HepG2 (cell line): ENCODE results near the gene INPP5E. TPM values are rescaled to one million over a fixed set of nuclear protein-coding genes. Genes with fewer than 3 reads are reported as not detected.

Experiments used
- ATM ChIP-seq: fragments of 450-650 bp; IDR thresholded peaks from 2 replicates; pipeline ENCODE4 v1.7.1; 2017; ENCODE audit warnings: mild to moderate bottlenecking, borderline replicate concordance
- BCLAF1 ChIP-seq: fragments of 450-650 bp; IDR thresholded peaks from 2 replicates; pipeline ENCODE4 v1.6.1; 2017; ENCODE audit warnings: mild to moderate bottlenecking
- DNMT3B ChIP-seq: conservative IDR thresholded peaks from 2 replicates; pipeline ENCODE4 v1.6.1; 2016; ENCODE audit warnings: missing biosample characterization, control low read depth
- EP300 ChIP-seq, 3 experiments: sonication (generic) in 1 of 3; formaldehyde crosslinking in 1 of 3; IDR thresholded peaks; 2 replicates each; pipeline versions ENCODE4 v1.5.1 to v1.6.1; 2011 to 2020; ENCODE audit warnings: low read depth in 2 of 3, low read length in 2 of 3, borderline replicate concordance in 1 of 3, improper control_type of control experiment in 1 of 3, mild to moderate bottlenecking in 1 of 3, missing genetic modification reagents in 1 of 3, moderate library complexity in 1 of 3
- FOXJ3 ChIP-seq: sonication (generic); formaldehyde crosslinking; IDR thresholded peaks from 2 replicates; pipeline ENCODE4 v1.4.0; 2020; ENCODE audit warnings: missing genetic modification reagents, mild to moderate bottlenecking, borderline replicate concordance
- FOXK1 ChIP-seq: sonication (generic); formaldehyde crosslinking; IDR thresholded peaks from 2 replicates; pipeline ENCODE4 v1.4.0; 2020; ENCODE audit warnings: low read depth, missing genetic modification reagents, borderline replicate concordance
- NR2F1 ChIP-seq, 2 experiments: fragments of 450-650 bp in 1 of 2; formaldehyde crosslinking in 1 of 2; IDR thresholded peaks; 2 replicates each; pipeline versions ENCODE4 v1.5.0 to v1.6.1; 2016 to 2020; ENCODE audit warnings: mild to moderate bottlenecking in 1 of 2, missing compliant biosample characterization in 1 of 2, missing genetic modification reagents in 1 of 2, moderate library complexity in 1 of 2
- RNF2 ChIP-seq: fragments of 450-650 bp; conservative IDR thresholded peaks from 2 replicates; pipeline ENCODE4 v1.6.1; 2016; ENCODE audit warnings: low read depth
- SAFB2 ChIP-seq: sonication (generic); formaldehyde crosslinking; IDR thresholded peaks from 2 replicates; pipeline ENCODE4 v1.5.1; 2020; ENCODE audit warnings: missing genetic modification reagents, low read depth, mild to moderate bottlenecking, borderline replicate concordance
- SIN3A ChIP-seq: IDR thresholded peaks from 2 replicates; pipeline ENCODE4 v1.6.1; 2011; ENCODE audit warnings: low read depth, mild to moderate bottlenecking, control low read depth, low read length, borderline replicate concordance
- SMC3 ChIP-seq: IDR thresholded peaks from 2 replicates; pipeline ENCODE4 v1.6.1; 2011; ENCODE audit warnings: low read length, improper control_type of control experiment
- STAG1 ChIP-seq: sonication (generic); formaldehyde crosslinking; IDR thresholded peaks from 2 replicates; pipeline ENCODE4 v1.4.0; 2020; ENCODE audit warnings: missing genetic modification reagents
- THAP11 ChIP-seq: IDR thresholded peaks from 2 replicates; pipeline ENCODE4 v1.6.1; 2016; ENCODE audit warnings: missing biosample characterization, missing genetic modification reagents
- THAP7 ChIP-seq: sonication (generic); formaldehyde crosslinking; IDR thresholded peaks from 2 replicates; pipeline ENCODE4 v1.8.1; 2023; ENCODE audit warnings: mild to moderate bottlenecking, missing genetic modification reagents
- ZFP41 ChIP-seq: sonication (generic); formaldehyde crosslinking; IDR thresholded peaks from 2 replicates; pipeline ENCODE4 v1.4.0; 2020; ENCODE audit warnings: mild to moderate bottlenecking, missing genetic modification reagents, borderline replicate concordance
- ZFY ChIP-seq: sonication (generic); formaldehyde crosslinking; IDR thresholded peaks from 2 replicates; pipeline ENCODE4 v1.4.0; 2020; ENCODE audit warnings: missing genetic modification reagents
- ZNF720 ChIP-seq: sonication (generic); formaldehyde crosslinking; IDR thresholded peaks from 2 replicates; pipeline ENCODE4 v1.4.0; 2020; ENCODE audit warnings: missing genetic modification reagents
- ZNF768 ChIP-seq: sonication (generic); formaldehyde crosslinking; IDR thresholded peaks from 2 replicates; pipeline ENCODE4 v1.4.0; 2020; ENCODE audit warnings: missing genetic modification reagents
- ZSCAN29 ChIP-seq: sonication (generic); formaldehyde crosslinking; conservative IDR thresholded peaks from 2 replicates; pipeline ENCODE4 v1.4.0; 2020; ENCODE audit warnings: mild to moderate bottlenecking, missing genetic modification reagents
- polyA plus RNA-seq, 8 experiments: library from polyadenylated mRNA; depleted of rRNA in 3 of 8; stranded (reverse) in 7 of 8; unstranded in 1 of 8; fragments of >200 nt; fragmentation: Illumina TruSeq in 4 of 8; extraction: Trizol in 4 of 8; gene quantifications; 2 replicates each; pipeline versions ENCODE4 v1.2.1 to v1.2.3, GENCODE V29; 2011 to 2016; ENCODE audit warnings: low read depth in 4 of 8, missing spikeins in 1 of 8, mixed read lengths in 1 of 8; ENCODE audit not compliant: insufficient read depth in 1 of 8
- total RNA-seq, 5 experiments: library from RNA; depleted of rRNA; stranded (reverse); fragments of >200 nt; fragmentation: Illumina TruSeq; extraction: Trizol; gene quantifications; 2 replicates each; pipeline ENCODE4 v1.2.3, GENCODE V29; 2016; ENCODE audit warnings: low read depth in 1 of 5
- TF ChIP-seq, protein P1 (sequence below): sonication (generic); formaldehyde crosslinking; conservative IDR thresholded peaks from 2 replicates; pipeline ENCODE4 v1.5.0; 2020; ENCODE audit warnings: missing genetic modification reagents
- TF ChIP-seq, protein P2 (sequence below): sonication (generic); formaldehyde crosslinking; IDR thresholded peaks from 2 replicates; pipeline ENCODE4 v1.4.0; 2020; ENCODE audit warnings: missing genetic modification reagents

INPP5E gene
- total and polyA plus RNA-seq, 2 of the 13 experiments (the other 11 are each of a cell fraction or from before 2014, with no cell fraction given) = 5.5 TPM

GRCh38 chr9:136485049-136486045, 45.7 kb upstream of the INPP5E start (continued):
- TF ChIP-seq BCLAF1 = no peak
- TF ChIP-seq SIN3A = no peak
- peak in 1 of 2 experiments; percentile 83; a peak in 3 of 4 replicates for TF ChIP-seq NR2F1 (CRISPR knock-in tag; IDR thresholded peaks at IDR 0.05)
- TF ChIP-seq, protein P1, sequence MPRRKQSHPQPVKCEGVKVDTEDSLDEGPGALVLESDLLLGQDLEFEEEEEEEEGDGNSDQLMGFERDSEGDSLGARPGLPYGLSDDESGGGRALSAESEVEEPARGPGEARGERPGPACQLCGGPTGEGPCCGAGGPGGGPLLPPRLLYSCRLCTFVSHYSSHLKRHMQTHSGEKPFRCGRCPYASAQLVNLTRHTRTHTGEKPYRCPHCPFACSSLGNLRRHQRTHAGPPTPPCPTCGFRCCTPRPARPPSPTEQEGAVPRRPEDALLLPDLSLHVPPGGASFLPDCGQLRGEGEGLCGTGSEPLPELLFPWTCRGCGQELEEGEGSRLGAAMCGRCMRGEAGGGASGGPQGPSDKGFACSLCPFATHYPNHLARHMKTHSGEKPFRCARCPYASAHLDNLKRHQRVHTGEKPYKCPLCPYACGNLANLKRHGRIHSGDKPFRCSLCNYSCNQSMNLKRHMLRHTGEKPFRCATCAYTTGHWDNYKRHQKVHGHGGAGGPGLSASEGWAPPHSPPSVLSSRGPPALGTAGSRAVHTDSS (CRISPR knock-in tag) = no peak
- TF ChIP-seq, protein P2, sequence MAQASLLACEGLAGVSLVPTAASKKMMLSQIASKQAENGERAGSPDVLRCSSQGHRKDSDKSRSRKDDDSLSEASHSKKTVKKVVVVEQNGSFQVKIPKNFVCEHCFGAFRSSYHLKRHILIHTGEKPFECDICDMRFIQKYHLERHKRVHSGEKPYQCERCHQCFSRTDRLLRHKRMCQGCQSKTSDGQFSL (CRISPR knock-in tag) = no peak
- peak; percentile 76 for TF ChIP-seq STAG1
- TF ChIP-seq FOXK1 = no peak
- no peak for TF ChIP-seq EP300 (IDR thresholded peaks at IDR 0.05; ENCODE audit: low read depth in 2 of 2, low read length in 2 of 2)
- TF ChIP-seq EP300 (CRISPR knock-in tag; IDR thresholded peaks at IDR 0.05; ENCODE audit: borderline replicate concordance) = no peak
- TF ChIP-seq RNF2 = 0 out of 2 replicates have a peak, but pooled peaks have one; percentile 1
- TF ChIP-seq FOXJ3 = no peak
- 0 out of 2 replicates have a peak, but pooled peaks have one; percentile 18 for TF ChIP-seq THAP11
- peak; percentile 71 for TF ChIP-seq ZNF768 (CRISPR knock-in tag)
- no peak for TF ChIP-seq ZNF720
- 0 out of 2 replicates have a peak, but pooled peaks have one; percentile 42 for TF ChIP-seq ZSCAN29 (CRISPR knock-in tag)
- no peak for TF ChIP-seq SAFB2 (CRISPR knock-in tag)
- TF ChIP-seq DNMT3B (CRISPR knock-in tag) = no peak
- TF ChIP-seq ATM = no peak
- peak; percentile 80 for TF ChIP-seq SMC3
- no peak for TF ChIP-seq ZFP41
- TF ChIP-seq ZFY (CRISPR knock-in tag) = no peak
- TF ChIP-seq THAP7 (CRISPR knock-in tag) = no peak
